C4-2B (cell line): ENCODE results near the gene KRT17.

Experiments
- H3K27ac ChIP-seq: fragments of 450-650 bp; 2 replicates; pipeline ENCODE4 v1.5.1; 2017
- ZFX ChIP-seq: fragments of 450-650 bp; IDR thresholded peaks from 2 replicates; pipeline ENCODE4 v1.6.1; 2017
- TF ChIP-seq, protein P1 (sequence below): fragments of 450-650 bp; conservative IDR thresholded peaks from 2 replicates; pipeline ENCODE4 v1.5.1; 2017; ENCODE audit warnings: mild to moderate bottlenecking

The KRT17 gene

GRCh38 chr17:41652461-41652970 lies 28.1 kb upstream of the KRT17 start:
- no peak overlapping the region for H3K27ac ChIP-seq
- TF ChIP-seq, protein P1, sequence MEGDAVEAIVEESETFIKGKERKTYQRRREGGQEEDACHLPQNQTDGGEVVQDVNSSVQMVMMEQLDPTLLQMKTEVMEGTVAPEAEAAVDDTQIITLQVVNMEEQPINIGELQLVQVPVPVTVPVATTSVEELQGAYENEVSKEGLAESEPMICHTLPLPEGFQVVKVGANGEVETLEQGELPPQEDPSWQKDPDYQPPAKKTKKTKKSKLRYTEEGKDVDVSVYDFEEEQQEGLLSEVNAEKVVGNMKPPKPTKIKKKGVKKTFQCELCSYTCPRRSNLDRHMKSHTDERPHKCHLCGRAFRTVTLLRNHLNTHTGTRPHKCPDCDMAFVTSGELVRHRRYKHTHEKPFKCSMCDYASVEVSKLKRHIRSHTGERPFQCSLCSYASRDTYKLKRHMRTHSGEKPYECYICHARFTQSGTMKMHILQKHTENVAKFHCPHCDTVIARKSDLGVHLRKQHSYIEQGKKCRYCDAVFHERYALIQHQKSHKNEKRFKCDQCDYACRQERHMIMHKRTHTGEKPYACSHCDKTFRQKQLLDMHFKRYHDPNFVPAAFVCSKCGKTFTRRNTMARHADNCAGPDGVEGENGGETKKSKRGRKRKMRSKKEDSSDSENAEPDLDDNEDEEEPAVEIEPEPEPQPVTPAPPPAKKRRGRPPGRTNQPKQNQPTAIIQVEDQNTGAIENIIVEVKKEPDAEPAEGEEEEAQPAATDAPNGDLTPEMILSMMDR: no peak
- TF ChIP-seq ZFX: no peak

- TF ChIP-seq, protein P1: no peak
- no peak for TF ChIP-seq ZFX
- H3K27ac ChIP-seq: no peak overlapping the region
These were observed 27.5 kb upstream of the KRT17 start for GRCh38 chr17:41651625-41652460.

DNA sequence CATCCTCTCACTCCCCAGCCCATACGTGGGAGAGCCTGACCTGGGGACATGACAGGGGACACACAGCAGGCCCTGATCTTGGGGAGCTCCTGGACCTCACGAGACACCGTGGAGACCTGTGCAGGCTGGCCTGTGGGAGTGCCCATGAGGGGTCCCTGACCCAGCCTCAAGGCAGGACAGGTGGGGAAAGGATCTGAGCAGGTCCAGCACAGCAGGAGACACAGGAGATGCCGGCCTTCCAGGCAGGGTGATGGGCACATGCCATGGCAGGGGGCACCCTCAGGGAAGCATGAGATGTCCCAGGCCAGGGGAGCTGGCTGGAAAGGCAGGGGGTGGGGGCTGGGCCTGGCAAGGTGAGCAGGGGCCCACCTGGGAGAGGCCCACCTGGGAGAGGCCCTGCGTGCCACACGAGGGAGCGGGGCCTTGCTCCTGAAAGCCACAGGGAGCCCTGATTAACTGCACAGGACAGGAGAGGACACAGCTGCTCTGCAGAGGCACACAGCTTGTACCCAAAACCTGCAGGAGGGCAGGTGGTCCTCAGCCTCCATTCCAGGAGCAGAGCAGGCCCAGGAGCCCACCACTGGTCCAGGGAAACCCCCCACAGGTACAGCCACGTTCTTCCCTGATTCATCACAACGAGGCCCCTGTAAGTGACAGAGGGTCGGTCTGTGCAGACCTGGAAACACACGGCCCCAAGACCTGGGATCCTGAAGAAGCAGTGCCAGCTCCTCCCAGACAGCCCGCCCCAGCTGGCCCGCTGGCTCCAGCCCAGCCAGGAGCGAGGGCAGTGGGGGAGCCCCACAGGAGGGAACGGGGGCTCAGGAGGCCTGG lies 26.6 kb upstream of the KRT17 start:
- TF ChIP-seq ZFX: no peak
- TF ChIP-seq, protein P1: no peak
- H3K27ac ChIP-seq: no peak overlapping the region

DNA sequence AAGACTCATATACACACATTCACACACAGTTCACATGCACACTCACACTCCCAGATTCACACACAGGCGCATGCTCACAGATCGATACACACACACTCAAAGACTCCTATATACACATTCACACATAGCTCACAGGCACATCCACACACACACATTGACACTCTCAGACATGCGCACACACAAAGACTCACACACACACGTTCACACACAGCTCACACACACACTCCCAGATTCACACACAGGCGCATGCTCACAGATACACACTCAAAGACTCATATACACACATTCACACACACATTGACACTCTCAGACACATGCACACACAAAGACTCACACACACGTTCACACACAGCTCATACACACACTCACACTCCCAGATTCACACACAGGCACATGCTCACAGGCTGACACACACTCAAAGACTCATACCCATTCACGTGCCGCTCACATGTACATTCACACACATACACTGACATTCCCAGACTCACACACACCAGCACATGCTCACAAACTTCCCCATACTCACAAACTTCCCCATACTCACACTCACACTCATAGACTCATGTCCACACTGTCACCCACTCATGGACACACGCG lies 25.6 kb upstream of the KRT17 start:
- TF ChIP-seq, protein P1: no peak
- no peak for TF ChIP-seq ZFX
- no peak overlapping the region for H3K27ac ChIP-seq

DNA sequence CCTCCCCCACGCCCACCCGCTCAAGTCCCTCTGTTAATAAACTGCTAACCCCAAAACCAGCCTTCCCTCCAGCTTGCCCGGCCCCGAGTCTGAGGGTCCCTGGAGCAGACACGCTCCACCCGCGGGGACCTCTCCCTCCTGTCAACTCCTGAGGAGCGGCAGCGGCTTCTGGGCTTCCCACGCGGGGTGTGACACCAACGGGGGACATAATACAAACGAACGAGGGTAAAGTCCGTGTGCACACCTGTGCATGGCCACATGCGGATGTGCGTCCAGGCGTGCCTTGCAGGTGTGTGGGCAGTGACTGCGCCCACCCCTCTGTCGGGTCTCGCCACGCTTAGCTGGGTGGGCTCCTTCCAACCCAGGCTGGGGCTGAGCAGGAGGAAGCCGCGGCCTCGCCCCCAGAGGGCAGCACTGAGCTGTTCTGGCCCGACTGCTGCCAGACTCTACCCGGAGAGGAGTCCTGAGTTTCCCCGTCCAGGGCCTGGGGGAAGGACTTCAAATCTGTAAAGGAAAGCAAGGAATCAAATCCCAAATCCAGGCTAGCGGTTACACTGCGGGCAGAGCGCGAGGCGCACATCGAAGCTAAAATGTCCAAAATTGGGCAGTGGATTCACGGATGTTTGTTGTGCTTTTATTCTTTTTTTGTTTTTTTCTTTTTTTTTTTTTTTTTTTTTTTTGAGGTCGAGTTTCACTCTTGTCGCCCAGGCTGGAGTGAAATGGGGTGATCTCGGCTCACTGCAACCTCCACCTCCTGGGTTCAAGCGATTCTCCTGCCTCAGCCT lies 24.2 kb upstream of the KRT17 start:
- TF ChIP-seq, protein P1: peak; percentile 93
- no peak for TF ChIP-seq ZFX
- peak overlapping the region; percentile 5; the same call in 1 of the 2 replicates for H3K27ac ChIP-seq

GRCh38 chr17:41647940-41648410 lies 23.6 kb upstream of the KRT17 start:
- H3K27ac ChIP-seq: peak overlapping the region; percentile 5; the same call in 1 of the 2 replicates
- TF ChIP-seq, protein P1: peak; percentile 88
- TF ChIP-seq ZFX: no peak
